ENCODE measurements around the gene SLC25A36. TPM values are rescaled to one million over a fixed set of nuclear protein-coding genes. Genes with fewer than 3 reads are reported as not detected.

SLC25A36 gene
- total and polyA plus RNA-seq, 2 of the 4 experiments (the other 2 are of a cell fraction) = 31.3 to 76.7 TPM

- Histone ChIP-seq H3K4ac (ENCODE audit: low read depth, low read length) (no peak overlapping the region), H2AFZ (replicated peaks; ENCODE audit: low read length, poor library complexity) (no peak overlapping the region), H3K18ac (ENCODE audit: low read depth, low read length) (no peak overlapping the region; the same call in 1 of the 2 replicates), H3K56ac (ENCODE audit: extremely low read depth, insufficient read depth, low read length) (no peak overlapping the region), H3K79me1 (ENCODE audit: low read depth in 1 of 2, low read length in 2 of 2) (no peaks in the 10 kb centered on the region), H3K9me1 (ENCODE audit: insufficient read depth, low read length) (no peaks in the 10 kb centered on the region), H3K9ac (ENCODE audit: low read depth, low read length) (no peak overlapping the region), H4K91ac (ENCODE audit: insufficient read depth, low read depth, low read length) (no peak overlapping the region), H3K4me3 (ENCODE audit: insufficient read depth, low read depth, low read length) (no peak overlapping the region), H3K27me3 (ENCODE audit: control insufficient read depth, insufficient read depth, low read length) (peaks cover 2% of the 10 kb centered on the region), H2BK20ac (ENCODE audit: low read depth, low read length) (no peak overlapping the region), H3K27ac (ENCODE audit: insufficient read depth, low read length) (peak overlapping the region; percentile 29; the same call in 1 of the 2 replicates), H4K5ac (ENCODE audit: low read depth, low read length) (no peak overlapping the region; the same call in 1 of the 2 replicates), H4K8ac (ENCODE audit: low read depth in 2 of 2, low read length in 2 of 2) (no peak overlapping the region), H2BK120ac (ENCODE audit: low read depth, low read length) (no peak overlapping the region), H4K20me1 (ENCODE audit: insufficient read depth, low read length) (no peaks in the 10 kb centered on the region), H2AK5ac (ENCODE audit: low read depth, low read length) (no peak overlapping the region), H2BK5ac (ENCODE audit: low read depth, low read length, poor library complexity, severe bottlenecking) (no peak overlapping the region), H2AK9ac (replicated peaks; ENCODE audit: low read depth, low read length, poor library complexity) (no peak overlapping the region), H3K4me2 (ENCODE audit: low read depth, low read length) (no peak overlapping the region), H3K23ac (ENCODE audit: low read depth, low read length) (no peak overlapping the region), H3K36me3 (ENCODE audit: control insufficient read depth, insufficient read depth, low read length) (no peaks in the 10 kb centered on the region), H3K9me3 (ENCODE audit: control insufficient read depth, insufficient read depth, low read length) (no peaks in the 10 kb centered on the region), H3K14ac (replicated peaks; ENCODE audit: low read depth, low read length) (no peak overlapping the region), H2BK15ac (ENCODE audit: low read depth, low read length) (no peak overlapping the region), H3K4me1 (ENCODE audit: control insufficient read depth, insufficient read depth, low read length) (peaks cover 3% of the 10 kb centered on the region; the same call in 1 of the 2 replicates)
- in situ Hi-C loops (cut with MboI; ENCODE audit: low sequenced_read_pairs) = loop anchor here (10.0 kb wide), 2 partner anchors 206 to 296 kb away; no protein-coding TSS in a partner anchor
- ChIA-PET CTCF (interaction anchor here (0.7 to 2.6 kb wide), 9 partner anchors 9 to 294 kb away, joined by 3 to 9 read pairs (median 4); no protein-coding TSS in a partner anchor), POLR2A (ENCODE audit: unreplicated experiment) (no interaction called here)
- dilution Hi-C loops (cut with HindIII; ENCODE audit: low sequenced_read_pairs, unreplicated experiment) = no loop called here
- no CpG with 5 or more reads among the region's 3 CpGs for WGBS, 2 experiments (ENCODE audit: extremely low coverage in 2 of 2, insufficient read length in 1 of 2)
- peak; percentile 87 for DNase-seq
- BruUV-seq (replicated peaks) = no TSS peak
- peak; percentile 94 for ATAC-seq (ENCODE audit: low read depth)
- intact Hi-C loops (cut with micrococcal nuclease) = loop anchor here (1.0 to 5.0 kb wide), 4 partner anchors 43 to 294 kb away; partner anchors contain the start of gene SLC25A36
- TF ChIP-seq ELK1 (IDR thresholded peaks at IDR 0.05; ENCODE audit: borderline replicate concordance, low read depth, low read length) (no peak), FOS (IDR thresholded peaks at IDR 0.05; ENCODE audit: low read depth, low read length) (0 out of 2 replicates have a peak, but pooled peaks have one; percentile 17), SMC3 (IDR thresholded peaks at IDR 0.05; ENCODE audit: low read depth, low read length) (peak; percentile 62), RFX5 (IDR thresholded peaks at IDR 0.05; ENCODE audit: low read depth, low read length) (no peak), CEBPB (IDR thresholded peaks at IDR 0.05; ENCODE audit: low read depth, low read length) (peak; percentile 93), RAD21 (IDR thresholded peaks at IDR 0.05; ENCODE audit: low read length) (peak; percentile 70), RCOR1 (IDR thresholded peaks at IDR 0.05; ENCODE audit: insufficient replicate concordance, low read length) (no peak)
- TF ChIP-seq, protein P1, sequence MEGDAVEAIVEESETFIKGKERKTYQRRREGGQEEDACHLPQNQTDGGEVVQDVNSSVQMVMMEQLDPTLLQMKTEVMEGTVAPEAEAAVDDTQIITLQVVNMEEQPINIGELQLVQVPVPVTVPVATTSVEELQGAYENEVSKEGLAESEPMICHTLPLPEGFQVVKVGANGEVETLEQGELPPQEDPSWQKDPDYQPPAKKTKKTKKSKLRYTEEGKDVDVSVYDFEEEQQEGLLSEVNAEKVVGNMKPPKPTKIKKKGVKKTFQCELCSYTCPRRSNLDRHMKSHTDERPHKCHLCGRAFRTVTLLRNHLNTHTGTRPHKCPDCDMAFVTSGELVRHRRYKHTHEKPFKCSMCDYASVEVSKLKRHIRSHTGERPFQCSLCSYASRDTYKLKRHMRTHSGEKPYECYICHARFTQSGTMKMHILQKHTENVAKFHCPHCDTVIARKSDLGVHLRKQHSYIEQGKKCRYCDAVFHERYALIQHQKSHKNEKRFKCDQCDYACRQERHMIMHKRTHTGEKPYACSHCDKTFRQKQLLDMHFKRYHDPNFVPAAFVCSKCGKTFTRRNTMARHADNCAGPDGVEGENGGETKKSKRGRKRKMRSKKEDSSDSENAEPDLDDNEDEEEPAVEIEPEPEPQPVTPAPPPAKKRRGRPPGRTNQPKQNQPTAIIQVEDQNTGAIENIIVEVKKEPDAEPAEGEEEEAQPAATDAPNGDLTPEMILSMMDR (conservative IDR thresholded peaks at IDR 0.05; ENCODE audit: low read depth, low read length) = peak; percentile 83
Measured at GRCh38 chr3:140898340-140899180, 43.1 kb upstream of the SLC25A36 start.

Data from IMR-90 (cell line).